OCI-LY1 (cell line): ENCODE data around the gene ABL2.

Experiments used
- H2AFZ ChIP-seq: fragments of 200-600 bp; sonication (generic), shearing (Covaris generic); 2 replicates; pipeline ENCODE4 v1.6.0; 2014; ENCODE audit warnings: antibody characterized with exemption, mild to moderate bottlenecking, low read length
- H3F3A ChIP-seq: fragments of 200-600 bp; sonication (generic), shearing (Covaris generic); 2 replicates; pipeline ENCODE4 v1.6.0; 2014; ENCODE audit warnings: mild to moderate bottlenecking, antibody characterized with exemption, low read length, moderate library complexity; ENCODE audit not compliant: insufficient read depth
- H3K27ac ChIP-seq: fragments of 200-600 bp; sonication (generic); 2 replicates; pipeline ENCODE4 v1.5.1; 2014; ENCODE audit warnings: low read length, mixed run types, mild to moderate bottlenecking, low read depth; ENCODE audit not compliant: poor library complexity, severe bottlenecking
- H3K27me3 ChIP-seq: fragments of 200-600 bp; sonication (generic); 2 replicates; pipeline ENCODE4 v1.6.0; 2014; ENCODE audit warnings: antibody characterized with exemption, mild to moderate bottlenecking, low read length, moderate library complexity; ENCODE audit not compliant: insufficient read depth
- H3K36me3 ChIP-seq: fragments of 200-600 bp; sonication (generic); 2 replicates; pipeline ENCODE4 v1.6.1; 2014; ENCODE audit warnings: mild to moderate bottlenecking, antibody characterized with exemption, low read length, moderate library complexity, mixed read lengths; ENCODE audit not compliant: insufficient read depth
- H3K4me1 ChIP-seq: fragments of 200-600 bp; sonication (generic); 2 replicates; pipeline ENCODE4 v1.5.1; 2014; ENCODE audit warnings: mild to moderate bottlenecking, low read length, moderate library complexity; ENCODE audit not compliant: insufficient read depth, severe bottlenecking
- H3K4me2 ChIP-seq: fragments of 200-600 bp; sonication (generic), shearing (Covaris generic); 2 replicates; pipeline ENCODE4 v1.6.1; 2014; ENCODE audit warnings: low read length
- H3K4me3 ChIP-seq: fragments of 200-600 bp; sonication (generic); 2 replicates; pipeline ENCODE4 v1.5.1; 2014; ENCODE audit warnings: low read length, low read depth, mild to moderate bottlenecking, mixed read lengths; ENCODE audit not compliant: poor library complexity, severe bottlenecking
- H3K79me2 ChIP-seq: fragments of 200-600 bp; shearing (Covaris generic); 2 replicates; pipeline ENCODE4 v1.6.1; 2016; ENCODE audit warnings: mixed run types, low read length, mixed read lengths; ENCODE audit not compliant: insufficient read depth
- H3K9ac ChIP-seq: fragments of 200-600 bp; sonication (generic), shearing (Covaris generic); 2 replicates; pipeline ENCODE4 v1.6.1; 2014; ENCODE audit warnings: mild to moderate bottlenecking, low read length, mixed read lengths
- H3K9me2 ChIP-seq: fragments of 200-600 bp; sonication (generic), shearing (Covaris generic); 2 replicates; pipeline ENCODE4 v1.6.1; 2014; ENCODE audit warnings: low read depth, mild to moderate bottlenecking, low read length, mixed read lengths
- H3K9me3 ChIP-seq: fragments of 200-600 bp; shearing (Covaris generic); 2 replicates; pipeline ENCODE4 v1.6.1; 2014; ENCODE audit warnings: low read length, mixed read lengths
- H4K20me1 ChIP-seq: fragments of 200-600 bp; sonication (generic), shearing (Covaris generic); 2 replicates; pipeline ENCODE4 v1.6.0; 2016; ENCODE audit warnings: mild to moderate bottlenecking, low read length; ENCODE audit not compliant: insufficient read depth
- EZH2 ChIP-seq: fragments of 200-600 bp; sonication (generic), shearing (Covaris generic); IDR thresholded peaks from 2 replicates; pipeline ENCODE4 v1.8.0; 2017; ENCODE audit warnings: borderline replicate concordance, mixed run types, mild to moderate bottlenecking, antibody characterized with exemption, low read length, moderate library complexity, mixed read lengths
- TF ChIP-seq, protein P1 (sequence below): fragments of 200-600 bp; sonication (generic), shearing (Covaris generic); IDR thresholded peaks from 2 replicates; pipeline ENCODE4 v1.5.1; 2017; ENCODE audit warnings: mild to moderate bottlenecking, antibody characterized with exemption, low read length, moderate library complexity, mixed read lengths

The ABL2 gene

DNA sequence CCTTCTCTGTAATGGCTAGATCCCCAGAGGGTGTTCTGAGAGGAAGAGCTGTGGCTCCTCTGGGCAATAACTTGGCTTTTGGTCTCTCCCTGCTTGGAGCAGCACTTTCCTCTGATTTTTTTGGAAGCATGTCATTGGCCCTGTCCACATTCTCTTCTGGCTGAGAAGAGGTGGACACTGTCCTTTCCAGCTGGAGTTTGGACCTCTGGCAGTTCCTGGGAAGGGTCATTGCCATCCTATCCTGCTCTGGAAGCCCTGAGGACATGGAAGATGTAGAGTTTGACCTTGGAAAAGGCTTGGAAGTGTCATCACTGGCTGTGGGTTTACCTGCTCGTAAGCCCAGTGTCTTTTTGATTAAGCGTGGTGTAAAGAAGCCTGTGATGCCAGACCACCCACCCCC, 120.8 kb downstream of the ABL2 start:
- Histone ChIP-seq H3K27ac (no peak overlapping the region), H2AFZ (no peak overlapping the region), H3K9ac (no peak overlapping the region), H3K27me3 (no peaks in the 10 kb centered on the region), H3K9me3 (no peaks in the 10 kb centered on the region), H3K4me2 (no peak overlapping the region), H3K4me1 (no peaks in the 10 kb centered on the region), H3K79me2 (no peaks in the 10 kb centered on the region), H3F3A (no peaks in the 10 kb centered on the region), H3K4me3 (no peak overlapping the region), H3K9me2 (no peaks in the 10 kb centered on the region), H4K20me1 (no peaks in the 10 kb centered on the region), H3K36me3 (peaks cover 40% of the 10 kb centered on the region)
- TF ChIP-seq, protein P1, sequence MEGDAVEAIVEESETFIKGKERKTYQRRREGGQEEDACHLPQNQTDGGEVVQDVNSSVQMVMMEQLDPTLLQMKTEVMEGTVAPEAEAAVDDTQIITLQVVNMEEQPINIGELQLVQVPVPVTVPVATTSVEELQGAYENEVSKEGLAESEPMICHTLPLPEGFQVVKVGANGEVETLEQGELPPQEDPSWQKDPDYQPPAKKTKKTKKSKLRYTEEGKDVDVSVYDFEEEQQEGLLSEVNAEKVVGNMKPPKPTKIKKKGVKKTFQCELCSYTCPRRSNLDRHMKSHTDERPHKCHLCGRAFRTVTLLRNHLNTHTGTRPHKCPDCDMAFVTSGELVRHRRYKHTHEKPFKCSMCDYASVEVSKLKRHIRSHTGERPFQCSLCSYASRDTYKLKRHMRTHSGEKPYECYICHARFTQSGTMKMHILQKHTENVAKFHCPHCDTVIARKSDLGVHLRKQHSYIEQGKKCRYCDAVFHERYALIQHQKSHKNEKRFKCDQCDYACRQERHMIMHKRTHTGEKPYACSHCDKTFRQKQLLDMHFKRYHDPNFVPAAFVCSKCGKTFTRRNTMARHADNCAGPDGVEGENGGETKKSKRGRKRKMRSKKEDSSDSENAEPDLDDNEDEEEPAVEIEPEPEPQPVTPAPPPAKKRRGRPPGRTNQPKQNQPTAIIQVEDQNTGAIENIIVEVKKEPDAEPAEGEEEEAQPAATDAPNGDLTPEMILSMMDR = no peak
- TF ChIP-seq EZH2 = no peak

DNA sequence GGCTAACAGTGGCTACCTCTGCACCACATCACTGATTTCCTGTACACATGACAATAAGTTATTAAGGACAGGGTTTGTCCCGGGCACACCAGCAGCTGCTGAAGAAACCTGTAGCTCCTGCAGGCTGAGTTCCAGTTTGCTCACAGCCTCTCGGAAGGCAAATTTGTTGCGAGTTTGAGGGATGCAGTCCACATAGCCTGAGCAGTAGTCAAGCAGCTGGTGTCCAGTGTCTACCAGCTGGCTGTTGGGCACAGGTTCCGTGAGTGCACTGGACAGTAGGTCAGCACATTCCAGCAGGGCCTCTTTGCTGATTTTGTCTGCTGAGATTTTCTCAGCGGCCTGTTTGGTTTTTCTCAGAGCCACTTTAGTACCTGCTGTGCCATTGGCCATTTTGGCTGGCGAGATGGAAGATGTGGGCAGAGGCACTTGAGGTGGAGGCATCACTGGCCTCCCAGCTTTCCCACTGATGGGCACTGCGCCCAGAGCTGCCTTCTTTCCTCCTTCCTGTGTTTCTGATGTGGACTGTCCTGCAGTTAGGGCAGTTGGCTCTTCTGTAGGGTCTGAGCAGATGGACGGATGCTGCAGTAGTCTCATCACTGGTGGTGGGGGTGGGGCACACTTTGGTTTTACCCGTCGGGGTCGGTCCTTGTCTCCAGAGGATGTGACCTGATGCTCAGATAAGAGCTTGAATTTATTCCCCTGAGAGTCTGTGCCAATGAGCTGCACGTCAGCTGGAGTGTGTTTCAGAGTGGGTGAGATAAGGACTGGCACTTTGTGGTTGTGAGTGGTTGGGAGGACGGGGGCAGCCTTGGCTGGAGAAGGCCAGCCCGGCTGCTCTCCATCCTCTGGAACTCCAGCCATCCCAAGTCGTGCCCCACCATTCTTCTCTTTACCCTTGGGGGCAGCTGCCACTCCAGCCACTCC, 121.5 kb downstream of the ABL2 start:
- TF ChIP-seq, protein P1 = no peak
- TF ChIP-seq EZH2 = no peak
- no peaks in the 10 kb centered on the region for H3F3A ChIP-seq
- H3K27ac ChIP-seq = no peak overlapping the region
- H3K4me1 ChIP-seq = no peaks in the 10 kb centered on the region
- no peak overlapping the region for H2AFZ ChIP-seq
- H3K9me2 ChIP-seq = no peaks in the 10 kb centered on the region
- no peak overlapping the region for H3K4me2 ChIP-seq
- H3K79me2 ChIP-seq = no peaks in the 10 kb centered on the region
- no peaks in the 10 kb centered on the region for H4K20me1 ChIP-seq
- H3K36me3 ChIP-seq = peaks cover 40% of the 10 kb centered on the region
- H3K9ac ChIP-seq = no peak overlapping the region
- H3K9me3 ChIP-seq = no peaks in the 10 kb centered on the region
- no peaks in the 10 kb centered on the region for H3K27me3 ChIP-seq
- H3K4me3 ChIP-seq = no peak overlapping the region

DNA sequence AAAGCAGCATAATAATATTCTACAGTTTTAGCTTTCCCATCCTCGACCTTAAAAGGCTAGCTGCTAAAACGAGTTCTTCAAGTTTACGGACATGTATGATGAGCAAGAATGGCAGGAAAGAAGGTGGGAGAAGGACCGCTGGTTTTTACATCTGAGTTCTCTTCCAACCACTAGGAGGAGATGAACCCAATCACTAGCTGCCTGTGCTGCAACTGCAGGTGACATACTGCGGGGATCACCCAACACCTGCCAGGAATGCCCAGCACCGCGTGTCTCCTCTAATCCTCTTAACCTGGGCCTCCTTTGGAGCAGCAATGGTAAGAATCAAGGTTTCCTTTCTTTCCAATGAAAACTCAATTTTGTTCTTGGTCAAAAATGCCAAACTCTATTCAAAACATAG, 124.1 kb downstream of the ABL2 start:
- Histone ChIP-seq H3K4me1 (no peaks in the 10 kb centered on the region), H3K27ac (no peak overlapping the region), H3F3A (no peaks in the 10 kb centered on the region), H3K79me2 (no peaks in the 10 kb centered on the region), H3K4me2 (no peak overlapping the region), H3K9me3 (no peaks in the 10 kb centered on the region), H4K20me1 (no peaks in the 10 kb centered on the region), H3K36me3 (peaks cover 29% of the 10 kb centered on the region), H3K4me3 (no peak overlapping the region), H3K9me2 (no peaks in the 10 kb centered on the region), H2AFZ (no peak overlapping the region), H3K27me3 (no peaks in the 10 kb centered on the region), H3K9ac (no peak overlapping the region)
- TF ChIP-seq, protein P1 = peak; percentile 49; the same call in 1 of the 2 replicates
- no peak for TF ChIP-seq EZH2
